Measurements from ENCODE around the gene ZNF687.

ZNF687 gene

GRCh38 chr1:151246786-151247185 lies 35.3 kb upstream of the ZNF687 start:
- Histone ChIP-seq H3K4me3 (replicated peaks; ENCODE audit: insufficient read depth, low read length) (no peak overlapping the region), H3K27me3 (ENCODE audit: insufficient read depth, poor library complexity, severe bottlenecking) (no peaks in the 10 kb centered on the region), H3K27ac (replicated peaks) (no peak overlapping the region)
- TF ChIP-seq REST (IDR thresholded peaks at IDR 0.05; ENCODE audit: insufficient replicate concordance, low read depth) (no peak), GABPA (IDR thresholded peaks at IDR 0.05; ENCODE audit: low read depth) (no peak), SPI1 (IDR thresholded peaks at IDR 0.05; ENCODE audit: borderline replicate concordance, low read depth) (no peak), POLR2AphosphoS5 (IDR thresholded peaks at IDR 0.05; ENCODE audit: low read depth) (no peak)
- TF ChIP-seq, protein P1, sequence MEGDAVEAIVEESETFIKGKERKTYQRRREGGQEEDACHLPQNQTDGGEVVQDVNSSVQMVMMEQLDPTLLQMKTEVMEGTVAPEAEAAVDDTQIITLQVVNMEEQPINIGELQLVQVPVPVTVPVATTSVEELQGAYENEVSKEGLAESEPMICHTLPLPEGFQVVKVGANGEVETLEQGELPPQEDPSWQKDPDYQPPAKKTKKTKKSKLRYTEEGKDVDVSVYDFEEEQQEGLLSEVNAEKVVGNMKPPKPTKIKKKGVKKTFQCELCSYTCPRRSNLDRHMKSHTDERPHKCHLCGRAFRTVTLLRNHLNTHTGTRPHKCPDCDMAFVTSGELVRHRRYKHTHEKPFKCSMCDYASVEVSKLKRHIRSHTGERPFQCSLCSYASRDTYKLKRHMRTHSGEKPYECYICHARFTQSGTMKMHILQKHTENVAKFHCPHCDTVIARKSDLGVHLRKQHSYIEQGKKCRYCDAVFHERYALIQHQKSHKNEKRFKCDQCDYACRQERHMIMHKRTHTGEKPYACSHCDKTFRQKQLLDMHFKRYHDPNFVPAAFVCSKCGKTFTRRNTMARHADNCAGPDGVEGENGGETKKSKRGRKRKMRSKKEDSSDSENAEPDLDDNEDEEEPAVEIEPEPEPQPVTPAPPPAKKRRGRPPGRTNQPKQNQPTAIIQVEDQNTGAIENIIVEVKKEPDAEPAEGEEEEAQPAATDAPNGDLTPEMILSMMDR (IDR thresholded peaks at IDR 0.05; ENCODE audit: insufficient read depth, low read length) = no peak
- no peak for DNase-seq (ENCODE audit: low read depth in 1 of 2, low spot score in 1 of 2)

- TF ChIP-seq SPI1 (IDR thresholded peaks at IDR 0.05; ENCODE audit: borderline replicate concordance, low read depth) = no peak
- TF ChIP-seq, protein P1 (IDR thresholded peaks at IDR 0.05; ENCODE audit: insufficient read depth, low read length) = peak; percentile 92
- Histone ChIP-seq H3K27ac (replicated peaks) (no peak overlapping the region), H3K4me3 (replicated peaks; ENCODE audit: insufficient read depth, low read length) (no peak overlapping the region), H3K27me3 (ENCODE audit: insufficient read depth, poor library complexity, severe bottlenecking) (no peaks in the 10 kb centered on the region)
- DNase-seq (ENCODE audit: low read depth in 1 of 2, low spot score in 1 of 2) = peak; percentile 41 to 81
Observed at GRCh38 chr1:151251656-151252470, 30.2 kb upstream of the ZNF687 start.

DNA sequence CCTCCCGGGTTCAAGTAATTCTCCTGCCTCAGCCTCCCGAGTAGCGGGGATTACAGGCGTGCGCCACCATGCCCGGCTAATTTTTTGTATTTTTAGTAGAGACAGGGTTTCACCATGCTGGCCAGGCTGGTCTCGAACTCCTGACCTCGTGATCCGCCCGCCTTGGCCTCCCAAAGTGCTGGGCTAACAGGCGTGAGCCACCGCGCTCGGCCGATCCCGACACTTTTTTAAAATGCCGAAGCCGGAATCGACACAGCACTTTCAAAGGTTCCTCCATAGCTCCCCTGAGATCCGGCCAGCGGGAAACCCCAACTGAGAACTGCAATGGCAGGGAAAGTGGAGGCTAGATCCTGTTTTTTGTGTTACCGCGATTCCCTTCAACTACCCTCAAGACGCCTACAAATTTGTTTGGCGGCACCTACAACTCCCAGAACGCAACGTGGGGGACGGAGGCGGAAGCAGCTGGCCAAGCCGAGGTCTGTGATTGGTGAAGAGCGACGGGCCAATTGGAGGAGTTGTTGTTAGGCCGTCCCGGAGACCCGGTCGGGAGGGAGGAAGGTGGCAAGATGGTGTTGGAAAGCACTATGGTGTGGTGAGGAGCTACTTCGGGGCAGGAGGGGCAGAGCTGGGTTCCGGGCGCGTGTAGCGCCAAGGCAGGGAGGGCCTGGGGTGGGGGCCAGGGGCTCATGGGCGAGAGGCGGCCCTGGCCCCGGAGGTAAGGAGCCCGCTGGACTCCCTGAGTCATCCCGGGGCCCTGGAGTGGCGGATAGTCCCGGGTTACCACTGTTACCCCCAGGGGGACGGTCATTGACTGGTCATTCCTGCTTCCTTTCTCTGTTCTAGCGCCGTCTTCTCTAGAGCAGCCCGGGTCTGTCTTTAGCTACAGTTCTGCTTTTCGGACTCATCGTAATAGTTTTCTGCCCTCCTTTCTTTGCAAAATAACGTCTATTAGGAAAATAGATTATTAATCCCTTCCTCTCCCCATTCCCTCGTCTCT lies 27.6 kb upstream of the ZNF687 start, which contains the start of gene PSMD4:
Gene PSMD4 (plus strand): TSS at position 518 of the 997 bp plus-strand sequence. CDS start 49 bp downstream, at position 567.
- TF ChIP-seq REST (IDR thresholded peaks at IDR 0.05; ENCODE audit: insufficient replicate concordance, low read depth) = no peak
- TF ChIP-seq SPI1 (IDR thresholded peaks at IDR 0.05; ENCODE audit: borderline replicate concordance, low read depth) = peak; percentile 55; the same call in 1 of the 2 replicates
- TF ChIP-seq GABPA (IDR thresholded peaks at IDR 0.05; ENCODE audit: low read depth) = peak; percentile 69
- TF ChIP-seq, protein P1 (IDR thresholded peaks at IDR 0.05; ENCODE audit: insufficient read depth, low read length) = no peak
- TF ChIP-seq POLR2AphosphoS5 (IDR thresholded peaks at IDR 0.05; ENCODE audit: low read depth) = peak; percentile 96
- Histone ChIP-seq H3K27ac (replicated peaks) (peak within 1 kb of the TSS; percentile 86), H3K27me3 (ENCODE audit: insufficient read depth, poor library complexity, severe bottlenecking) (no peaks in the 10 kb centered on the region), H3K4me3 (replicated peaks; ENCODE audit: insufficient read depth, low read length) (peak within 1 kb of the TSS; percentile 95)
- DNase-seq (ENCODE audit: low read depth in 1 of 2, low spot score in 1 of 2) = peak; percentile 96 to 97
